GM10847 (cell line): Measurements from ENCODE around the gene CTTNBP2.

Experiments
- POLR2A ChIP-seq: IDR thresholded peaks from 2 replicates; pipeline ENCODE4 v1.6.1; 2011; ENCODE audit not compliant: insufficient read length; ENCODE audit errors: extremely low read depth

The CTTNBP2 gene

DNA sequence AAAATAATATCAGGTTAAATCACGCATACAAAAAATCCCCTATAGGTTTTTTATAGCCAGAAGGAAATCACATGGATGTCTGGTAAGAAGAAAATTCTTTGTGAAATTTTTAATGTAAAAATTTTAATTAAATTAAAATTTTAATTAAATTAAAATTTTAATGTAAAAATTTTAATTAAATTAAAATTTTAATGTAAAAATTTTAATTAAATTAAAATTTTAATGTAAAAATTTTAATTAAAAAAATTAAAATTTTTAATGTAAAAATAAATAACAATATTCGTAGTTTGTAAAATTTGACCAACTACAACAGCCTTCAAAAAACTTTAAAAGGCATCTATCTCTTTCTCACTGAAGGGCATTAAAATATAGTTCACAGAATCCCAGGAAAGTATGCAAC, 61.5 kb downstream of the CTTNBP2 start:
- TF ChIP-seq POLR2A: no peak

DNA sequence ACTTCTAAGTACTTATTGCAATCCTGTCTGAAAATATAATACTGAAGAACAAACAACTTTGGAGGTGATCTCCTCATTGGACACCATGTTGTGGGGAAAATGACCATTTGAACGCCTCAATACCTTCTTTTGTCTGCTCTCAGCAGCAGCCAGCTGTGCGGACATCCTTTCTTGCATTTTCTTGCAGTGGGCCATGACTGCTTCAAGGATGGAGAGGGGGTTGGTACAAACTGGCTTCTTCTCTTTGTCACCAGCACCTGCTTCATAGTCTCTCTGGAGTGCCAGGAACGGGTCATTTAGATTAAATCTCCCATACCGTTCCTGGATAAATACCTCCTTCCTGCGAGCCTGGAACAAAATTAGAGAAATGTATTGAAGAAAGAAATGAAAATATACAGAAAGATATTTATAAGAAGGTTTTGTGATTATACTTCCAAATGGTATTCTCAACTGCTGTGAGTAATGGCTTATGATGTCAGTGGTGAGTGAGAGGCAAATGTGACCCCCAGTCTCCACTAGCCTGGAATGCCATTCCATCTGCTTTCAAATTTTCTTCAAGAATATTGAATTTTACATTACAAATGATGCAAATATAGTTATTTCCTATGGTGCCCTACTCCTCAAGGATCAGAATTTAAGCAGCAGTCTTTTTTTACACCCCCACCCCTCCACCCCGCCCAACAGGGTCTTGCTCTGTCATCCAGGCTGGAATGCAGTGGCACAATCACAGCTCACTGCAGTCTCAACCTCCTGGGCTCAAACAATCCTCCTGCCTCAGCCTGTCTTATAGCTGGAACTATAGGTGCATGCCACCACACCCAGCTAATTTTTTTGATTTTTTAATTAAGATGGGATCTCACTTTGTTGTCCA, 62.4 kb downstream of the CTTNBP2 start:
- TF ChIP-seq POLR2A: no peak

DNA sequence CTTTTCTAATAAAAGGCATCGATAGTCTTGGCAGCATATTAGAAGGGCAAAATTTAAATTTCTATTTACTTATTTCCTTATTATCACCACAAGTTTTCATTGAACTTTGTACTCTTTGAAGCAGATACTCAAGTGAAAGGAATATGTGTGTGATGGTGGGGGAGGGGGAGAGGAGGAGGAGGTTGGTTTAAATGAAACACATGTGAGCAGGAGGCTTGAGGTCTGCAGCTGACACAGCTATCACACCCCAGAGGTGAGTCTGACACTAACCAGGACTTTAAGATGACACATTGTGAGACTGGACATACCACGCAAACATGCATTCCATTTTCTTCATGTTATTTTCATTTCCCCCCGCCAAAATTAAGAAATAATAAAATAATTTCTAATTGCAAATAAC, 63.3 kb downstream of the CTTNBP2 start:
- no peak for TF ChIP-seq POLR2A

DNA sequence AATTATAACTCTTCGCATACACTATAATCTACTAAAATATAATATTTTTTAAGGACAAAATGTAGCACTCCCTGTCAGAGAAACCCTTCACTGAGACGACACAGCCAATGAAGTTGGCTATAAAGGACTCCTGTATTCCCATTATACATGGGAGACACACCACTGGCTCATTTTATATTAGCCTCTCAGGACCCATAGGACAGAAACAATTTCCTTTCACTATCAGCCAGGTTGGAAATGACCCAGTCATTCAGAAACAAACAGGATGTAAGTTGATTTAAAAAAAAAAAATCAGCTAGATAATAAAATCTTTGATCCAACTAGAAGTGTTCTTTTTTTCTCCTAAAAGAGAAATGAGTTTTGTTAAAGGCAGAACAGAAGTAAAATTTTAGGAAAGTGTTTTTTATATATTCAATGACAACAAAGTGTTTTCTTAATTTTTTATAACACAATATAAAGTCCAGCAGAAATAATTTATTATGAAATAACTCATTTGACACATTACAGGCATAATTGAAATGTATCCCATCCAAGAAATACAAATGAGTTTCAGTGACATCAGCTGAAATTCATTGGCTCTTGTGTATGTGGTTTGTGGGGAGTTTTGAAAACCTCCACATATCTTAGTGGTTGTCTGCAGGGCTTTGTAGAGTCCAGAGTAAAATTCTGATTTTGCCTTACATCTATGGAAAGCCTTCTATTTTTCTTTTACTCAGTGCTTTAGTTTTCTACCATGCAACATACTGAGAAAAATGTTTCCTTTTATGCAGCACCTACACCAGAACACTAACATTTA, 64.1 kb downstream of the CTTNBP2 start:
- no peak for TF ChIP-seq POLR2A

GRCh38 chr7:117808341-117808757, 64.9 kb downstream of the CTTNBP2 start:
- no peak for TF ChIP-seq POLR2A

DNA sequence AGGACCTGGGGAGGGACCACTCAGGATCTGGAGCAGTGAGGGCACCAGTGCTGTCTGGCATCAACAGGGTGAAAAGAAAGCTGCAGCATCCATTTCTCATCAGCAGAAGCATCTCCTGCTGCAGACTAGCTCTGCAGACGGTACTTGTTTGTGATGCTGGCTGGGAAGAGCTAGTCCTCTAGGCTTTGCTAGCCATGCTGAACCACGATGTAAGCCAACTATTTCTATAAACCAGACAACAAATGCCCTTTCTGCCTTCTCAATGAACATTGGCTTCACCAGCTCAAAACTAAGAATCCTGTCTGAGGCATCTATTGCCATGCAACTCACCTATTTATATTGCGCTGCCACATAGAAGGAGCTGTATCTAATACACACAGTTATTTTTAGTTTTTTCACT, 65.6 kb downstream of the CTTNBP2 start:
- TF ChIP-seq POLR2A: no peak

DNA sequence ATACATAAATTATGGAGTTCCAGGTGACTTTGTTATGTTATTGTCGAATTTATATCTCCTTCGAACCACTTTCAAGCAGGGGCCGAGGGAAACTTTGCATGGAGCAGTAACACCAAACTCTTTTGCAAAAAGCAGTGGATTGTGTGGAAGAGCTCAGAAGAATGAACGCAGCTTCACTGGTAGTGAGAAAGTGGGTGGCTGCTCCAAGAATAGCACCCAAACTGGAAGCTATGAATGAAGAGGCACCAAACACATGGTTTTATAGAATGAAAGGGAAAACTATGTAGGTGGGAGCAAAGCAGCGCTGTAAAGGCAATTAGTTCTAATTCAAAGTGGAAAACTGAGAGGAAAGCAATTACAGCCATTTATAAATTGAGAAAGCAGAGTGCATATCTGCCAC, 67.2 kb downstream of the CTTNBP2 start:
- TF ChIP-seq POLR2A: no peak

DNA sequence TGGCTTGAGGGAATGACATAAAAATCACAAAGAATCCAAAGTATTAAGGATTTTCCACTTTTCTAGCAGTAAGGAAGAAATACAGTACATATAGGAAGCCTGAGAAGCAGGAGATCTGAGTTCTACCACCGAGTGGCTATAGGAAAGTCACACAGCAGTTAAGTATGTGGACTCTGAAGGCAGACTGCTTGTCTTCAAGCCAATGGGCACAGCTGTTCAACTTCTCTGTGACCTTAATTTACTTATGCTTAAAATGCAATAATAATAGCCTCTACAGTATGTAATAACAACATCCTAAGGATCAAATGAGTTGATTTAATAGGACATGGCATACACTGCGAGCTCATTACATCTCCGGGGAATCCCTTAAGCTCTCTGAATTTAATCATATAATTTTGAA, 68.0 kb downstream of the CTTNBP2 start:
- TF ChIP-seq POLR2A: no peak

- no peak for TF ChIP-seq POLR2A
These were observed 69.8 kb downstream of the CTTNBP2 start for GRCh38 chr7:117803476-117803875.

DNA sequence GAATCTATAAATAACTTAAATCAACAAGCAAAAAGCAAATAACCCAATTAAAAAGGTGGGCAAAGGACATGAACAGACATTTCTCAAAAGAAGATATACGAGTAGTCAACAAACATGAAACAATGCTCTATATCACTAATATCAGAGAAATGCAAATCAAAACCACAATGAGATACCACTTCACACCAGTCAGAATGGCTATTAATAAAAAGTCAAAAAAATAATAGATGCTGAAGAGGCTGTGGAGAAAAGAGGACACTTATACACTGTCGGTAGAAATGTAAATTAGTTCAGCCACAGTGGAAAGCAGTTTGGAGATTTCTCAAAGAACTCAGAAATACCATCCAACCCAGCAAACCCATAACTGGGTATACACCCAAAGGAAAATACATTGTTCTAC, 70.6 kb downstream of the CTTNBP2 start:
- TF ChIP-seq POLR2A: no peak

DNA sequence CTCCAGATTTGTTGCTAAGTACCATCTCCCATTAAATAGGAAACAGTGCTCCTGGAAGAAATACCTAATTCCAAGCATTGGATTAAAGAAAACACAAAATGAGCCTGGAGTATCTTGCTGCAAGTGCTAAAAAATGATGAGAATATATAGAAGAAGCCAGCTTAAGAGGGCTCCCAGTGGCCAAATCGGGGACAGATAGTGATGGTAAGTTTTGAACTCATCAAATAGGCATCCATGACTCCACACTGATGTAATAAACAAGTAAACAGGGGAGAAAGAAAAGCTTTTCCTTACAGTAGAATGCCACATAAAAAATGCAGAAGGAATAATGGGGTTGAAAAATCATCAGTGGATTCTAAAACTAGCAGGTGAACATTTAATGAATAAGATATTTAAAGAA, 72.4 kb downstream of the CTTNBP2 start:
- no peak for TF ChIP-seq POLR2A

DNA sequence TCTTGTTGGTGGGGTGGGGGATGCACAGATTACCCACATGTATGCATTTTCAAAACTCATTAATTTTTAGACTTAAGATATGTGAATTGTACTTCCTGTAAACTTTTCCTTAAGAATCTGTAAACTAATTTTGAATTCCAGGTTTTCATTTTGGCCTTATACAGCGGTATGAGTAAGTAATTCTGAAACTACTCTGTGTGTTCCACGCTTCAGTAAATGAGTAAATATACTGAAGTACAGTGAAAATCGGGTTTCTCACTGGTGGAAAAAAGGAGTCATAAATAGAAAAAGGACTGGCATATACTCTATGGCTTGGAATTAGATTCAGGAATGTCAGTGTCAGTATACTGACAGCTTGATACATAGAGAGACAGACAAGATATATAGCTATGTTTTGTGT, 72.8 kb downstream of the CTTNBP2 start:
- TF ChIP-seq POLR2A: no peak

DNA sequence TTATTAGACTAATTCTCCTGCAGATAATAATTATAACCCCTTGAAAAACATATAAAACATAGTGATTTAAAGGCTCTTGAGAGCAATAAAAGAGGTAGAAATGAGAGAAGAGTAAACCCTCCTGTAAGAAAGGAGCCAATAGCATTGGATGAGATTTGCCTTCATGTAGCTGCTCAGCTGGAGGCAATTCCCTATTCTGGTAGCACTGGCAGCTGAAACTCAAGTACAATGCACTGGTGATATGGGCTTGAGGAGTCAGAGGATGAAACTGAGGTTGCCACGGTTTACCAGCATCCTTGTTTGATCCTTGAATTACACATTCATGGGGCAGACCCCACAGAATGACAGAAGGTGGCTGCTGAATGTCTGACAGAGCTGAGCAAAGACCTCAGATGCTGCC, 76.4 kb downstream of the CTTNBP2 start:
- TF ChIP-seq POLR2A: no peak

DNA sequence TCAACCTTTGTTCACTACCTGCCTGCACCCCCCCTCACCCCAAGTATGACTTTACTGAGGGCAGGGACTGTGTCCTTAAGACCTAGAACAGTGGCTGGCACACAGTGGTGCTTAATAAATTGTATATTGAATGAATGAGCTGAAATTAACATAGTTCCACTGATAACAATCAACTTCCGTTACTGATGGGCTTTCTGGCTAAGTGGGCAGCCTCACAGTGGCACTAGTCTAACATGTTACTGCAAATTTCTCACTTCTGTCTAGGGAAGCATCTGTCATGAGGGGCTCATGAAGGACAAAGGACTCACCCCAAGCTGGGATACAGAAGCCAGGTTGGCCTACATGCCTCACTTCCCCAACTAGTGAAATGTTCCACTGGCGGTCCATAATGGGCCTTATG, 79.3 kb downstream of the CTTNBP2 start:
- TF ChIP-seq POLR2A: no peak

GRCh38 chr7:117793521-117793920, 79.7 kb downstream of the CTTNBP2 start:
- TF ChIP-seq POLR2A: no peak
